Activated T-cell treated with anti-CD3 and anti-CD28 coated beads, Interleukin-2, amount 50 U/mL, for 72 hours (primary cell): ENCODE measurements around the gene DGCR8. TPM values are rescaled to one million over a fixed set of nuclear protein-coding genes. Genes with fewer than 3 reads are reported as not detected.
"Not testable (repeated sequence)": the region's sequence is repeated elsewhere in the genome, so short reads cannot be mapped to it uniquely, and the experiment has no call there.

ENCODE experiments used
- ATAC-seq, 2 donors: fragments of 150-1000 bp; cut with Tn5 transposase; replicated peaks in 1 of 2; 2 replicates each; pipeline ENCODE4 v1.10.0; 2021; ENCODE audit warnings: moderate library complexity in 2 of 2, mild to moderate bottlenecking in 1 of 2
- DNase-seq, 2 donors: peaks; one replicate each; pipeline ENCODE4 v3.0.0; 2021 to 2022; ENCODE audit warnings: mixed read lengths in 1 of 2
- H3K27ac Mint-ChIP-seq: one replicate; pipeline ENCODE4 v1.8.0; 2022; ENCODE audit warnings: mild to moderate bottlenecking, moderate library complexity, mixed read lengths
- H3K27me3 Mint-ChIP-seq: one replicate; pipeline ENCODE4 v1.8.0; 2022; ENCODE audit warnings: low read depth, mixed read lengths
- H3K36me3 Mint-ChIP-seq, 2 donors: one replicate each; pipeline ENCODE4 v1.8.0; 2022; ENCODE audit warnings: mixed read lengths in 2 of 2, mild to moderate bottlenecking in 1 of 2; ENCODE audit not compliant: insufficient read depth in 2 of 2
- H3K4me1 Mint-ChIP-seq: one replicate; pipeline ENCODE4 v1.8.0; 2022; ENCODE audit warnings: low read depth, mixed read lengths
- H3K4me3 Mint-ChIP-seq, 2 donors: one replicate each; pipeline ENCODE4 v1.8.0; 2022; ENCODE audit warnings: mild to moderate bottlenecking in 2 of 2, mixed read lengths in 2 of 2, moderate library complexity in 2 of 2
- H3K9me3 Mint-ChIP-seq, 2 donors: one replicate each; pipeline ENCODE4 v1.8.0; 2022; ENCODE audit warnings: mixed read lengths in 2 of 2
- total RNA-seq, 2 donors: library from RNA; stranded (reverse); gene quantifications; one replicate each; pipeline ENCODE4 v1.2.3, GENCODE V29; 2022

Gene DGCR8
- total RNA-seq, 2 donors from 2014 or later, result 44.2 to 46.6 TPM

DNA sequence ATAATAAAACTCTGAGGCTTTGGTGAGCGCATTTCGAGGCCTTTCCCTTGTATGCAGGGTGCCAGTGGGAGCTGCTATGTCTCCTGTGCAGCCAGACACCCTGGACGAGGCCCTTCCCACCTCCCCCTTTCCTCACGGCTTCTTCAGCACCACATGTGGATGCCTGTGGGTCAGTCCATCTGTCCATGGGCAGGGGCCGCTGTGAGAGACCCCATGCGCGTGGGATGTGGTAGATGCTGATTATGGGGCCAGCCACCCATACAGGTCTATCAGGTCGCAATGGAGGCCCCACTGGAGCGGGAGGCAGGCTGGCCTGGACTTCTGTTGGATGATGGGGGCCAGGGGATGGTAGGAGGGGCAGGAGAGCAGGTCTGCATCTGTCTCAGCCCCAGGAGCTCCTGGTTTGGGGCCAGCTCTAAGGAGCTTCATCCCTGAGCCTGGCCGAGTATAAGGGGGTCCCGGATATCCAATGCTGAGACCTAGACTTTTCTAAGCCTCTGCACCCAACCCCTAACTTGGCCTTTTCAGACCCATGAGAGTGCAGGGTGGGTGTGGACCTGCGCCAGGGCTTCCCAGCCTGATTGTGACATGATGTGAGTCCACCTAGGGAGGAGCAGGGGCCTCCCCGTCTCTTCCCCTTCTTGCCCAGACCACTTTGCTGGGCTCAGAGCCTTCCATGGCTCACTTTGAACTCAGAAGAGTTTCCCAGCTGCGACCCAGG, 14.0 kb upstream of the DGCR8 start:
- Mint-ChIP-seq H3K27me3 (no peaks in the 10 kb centered on the region), H3K27ac (no peak overlapping the region), H3K36me3 (no peaks in the 10 kb centered on the region), H3K4me3 (no peak overlapping the region), H3K9me3 (no peaks in the 10 kb centered on the region), H3K4me1 (no peaks in the 10 kb centered on the region)
- no peak for ATAC-seq
- no peak for DNase-seq

DNA sequence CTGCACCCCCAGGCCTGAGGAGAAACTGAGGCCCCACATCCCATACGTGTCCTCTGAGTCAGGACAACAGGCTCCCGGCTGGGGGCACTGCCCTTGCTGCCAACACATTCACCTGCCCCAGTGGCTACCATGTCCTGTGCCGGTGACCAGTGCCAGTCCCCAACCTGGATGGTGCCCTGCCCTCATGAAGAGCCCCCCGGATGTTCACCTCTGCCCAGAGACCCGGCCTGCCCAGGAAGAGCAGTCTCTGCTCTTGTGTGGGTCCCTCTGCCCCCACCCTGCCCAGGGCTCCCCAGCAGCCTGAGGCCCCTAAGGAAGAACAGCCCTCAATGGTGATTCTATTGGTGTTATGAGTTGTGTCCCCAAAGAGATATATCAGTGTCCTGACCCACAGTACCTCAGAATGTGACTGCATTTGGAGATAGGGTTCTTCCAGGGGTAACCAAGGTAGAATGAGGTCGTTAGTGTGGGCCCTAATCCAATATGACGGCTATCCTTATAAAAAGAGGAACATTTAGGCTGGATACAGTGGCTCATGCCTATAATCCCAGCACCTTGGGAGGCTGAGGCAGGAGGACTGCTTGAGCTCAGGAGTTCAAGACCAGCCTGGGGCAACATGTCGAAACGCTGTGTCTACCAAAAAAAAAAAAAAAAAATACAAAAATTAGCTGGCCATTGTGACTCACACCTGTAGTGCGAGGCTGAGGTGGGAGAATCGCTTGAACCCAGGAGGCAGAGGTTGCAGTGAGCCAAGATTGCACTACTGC, 13.2 kb upstream of the DGCR8 start:
- H3K4me3 Mint-ChIP-seq, result no peak overlapping the region
- H3K4me1 Mint-ChIP-seq, result no peaks in the 10 kb centered on the region
- no peaks in the 10 kb centered on the region for H3K27me3 Mint-ChIP-seq
- no peaks in the 10 kb centered on the region for H3K36me3 Mint-ChIP-seq
- H3K27ac Mint-ChIP-seq, result no peak overlapping the region
- ATAC-seq (no peak), DNase-seq (no peak)
- H3K9me3 Mint-ChIP-seq, result no peaks in the 10 kb centered on the region

DNA sequence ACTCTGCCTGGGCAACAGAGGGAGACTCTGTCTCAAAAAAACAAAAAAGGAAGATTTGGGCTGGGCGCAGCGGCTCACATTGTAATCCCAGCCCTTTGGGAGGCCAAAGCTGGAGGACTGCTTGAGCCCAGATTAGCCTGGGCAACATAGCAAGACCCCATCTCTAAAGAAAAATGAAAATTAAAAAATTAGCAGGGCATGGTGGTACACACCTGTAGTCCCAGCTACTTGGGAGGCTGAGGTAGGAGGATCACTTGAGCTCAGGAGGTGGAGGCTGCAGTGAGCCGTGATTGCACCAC, 12.7 kb upstream of the DGCR8 start:
- not testable (repeated sequence) for ATAC-seq, DNase-seq

DNA sequence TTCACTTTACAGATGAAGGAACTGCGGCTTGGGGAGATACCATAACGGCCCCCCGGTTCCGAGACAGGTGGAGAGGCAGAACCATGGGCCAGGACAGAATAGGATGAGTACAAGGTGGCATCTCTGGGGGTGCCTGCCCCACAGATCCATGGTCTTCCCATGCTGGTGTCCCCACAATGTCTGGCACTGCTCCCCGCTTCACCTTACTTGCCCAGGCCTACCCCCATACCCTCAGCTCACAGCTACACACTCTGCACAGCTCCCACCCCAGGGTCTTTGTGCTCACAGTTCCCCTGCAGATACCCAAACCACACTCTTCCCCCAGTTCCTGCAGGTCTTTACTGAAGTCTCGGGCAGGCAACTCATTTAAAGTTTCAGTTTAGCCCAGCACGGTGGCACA, 11.4 kb upstream of the DGCR8 start:
- Mint-ChIP-seq H3K4me1 (no peaks in the 10 kb centered on the region), H3K36me3 (no peaks in the 10 kb centered on the region), H3K27me3 (no peaks in the 10 kb centered on the region), H3K4me3 (no peak overlapping the region), H3K9me3 (no peaks in the 10 kb centered on the region), H3K27ac (no peak overlapping the region)
- DNase-seq (no peak), ATAC-seq (no peak)

More for the DNA sequence above, 12.7 kb upstream of the DGCR8 start:
- not testable (repeated sequence) for H3K4me3 Mint-ChIP-seq, H3K36me3 Mint-ChIP-seq, H3K27ac Mint-ChIP-seq, H3K9me3 Mint-ChIP-seq, H3K4me1 Mint-ChIP-seq, H3K27me3 Mint-ChIP-seq

DNA sequence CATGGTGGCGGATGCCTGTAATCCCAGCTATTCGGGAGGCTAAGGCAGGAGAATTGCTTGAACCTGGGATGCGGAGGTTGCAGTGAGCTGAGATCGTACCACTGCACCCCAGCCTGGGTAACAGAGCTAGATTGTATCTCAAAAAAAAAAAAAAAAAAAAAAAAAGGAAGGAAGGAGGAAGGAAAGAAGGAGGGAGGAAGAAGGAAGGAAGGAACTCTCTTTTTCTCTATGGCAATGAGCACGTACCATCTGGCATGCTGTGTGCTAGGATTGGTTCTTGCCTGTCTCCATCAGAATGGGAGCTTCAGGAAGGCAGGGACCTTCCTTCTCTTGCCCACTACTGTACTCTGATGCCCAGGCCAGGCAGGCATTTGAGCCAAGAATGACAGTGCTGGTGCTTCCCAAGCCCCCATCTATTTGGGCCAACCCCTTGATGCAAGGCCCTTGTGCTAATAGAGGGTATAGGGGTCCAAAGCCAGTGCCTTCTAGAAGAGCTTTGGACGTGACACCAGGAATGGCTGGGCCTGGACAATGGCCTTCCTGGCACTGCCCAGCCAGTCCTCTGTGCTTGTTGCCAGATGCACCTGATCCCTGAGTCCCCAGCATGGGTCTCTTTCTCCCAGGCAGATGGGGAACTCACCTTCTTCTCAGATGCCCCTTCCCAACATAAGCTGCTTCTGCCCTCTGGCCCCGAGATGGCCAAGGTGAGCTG, 10.6 kb upstream of the DGCR8 start:
- Mint-ChIP-seq H3K36me3 (no peaks in the 10 kb centered on the region), H3K4me1 (no peaks in the 10 kb centered on the region), H3K9me3 (no peaks in the 10 kb centered on the region), H3K27me3 (no peaks in the 10 kb centered on the region), H3K27ac (no peak overlapping the region), H3K4me3 (no peak overlapping the region)
- ATAC-seq (no peak), DNase-seq (no peak)

DNA sequence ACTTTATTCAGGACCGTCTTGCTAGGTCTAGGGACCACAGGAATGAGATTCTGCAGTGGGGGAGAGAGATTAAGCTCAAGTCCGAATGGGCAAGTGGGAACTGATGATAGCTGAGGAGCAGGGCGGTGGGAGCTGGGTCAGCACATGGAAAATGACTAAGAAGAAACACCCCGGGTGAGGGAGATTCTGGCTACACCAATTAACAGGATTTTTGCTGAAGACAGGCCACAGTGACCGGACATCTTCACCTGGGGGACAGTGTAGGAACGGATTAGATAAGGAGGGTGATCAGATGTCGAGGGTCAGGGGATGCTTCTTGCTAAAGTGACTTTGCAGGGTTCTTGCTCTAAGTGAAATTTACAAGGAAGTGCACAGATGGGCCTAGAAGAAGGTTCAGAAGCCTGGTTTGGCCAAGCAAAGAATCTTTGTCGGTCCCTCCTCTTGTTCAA, 8.5 kb upstream of the DGCR8 start:
- DNase-seq (no peak), ATAC-seq (no peak)
- no peaks in the 10 kb centered on the region for H3K4me1 Mint-ChIP-seq
- H3K4me3 Mint-ChIP-seq, result no peak overlapping the region
- H3K27me3 Mint-ChIP-seq, result no peaks in the 10 kb centered on the region
- no peaks in the 10 kb centered on the region for H3K9me3 Mint-ChIP-seq
- no peak overlapping the region for H3K27ac Mint-ChIP-seq
- no peaks in the 10 kb centered on the region for H3K36me3 Mint-ChIP-seq

DNA sequence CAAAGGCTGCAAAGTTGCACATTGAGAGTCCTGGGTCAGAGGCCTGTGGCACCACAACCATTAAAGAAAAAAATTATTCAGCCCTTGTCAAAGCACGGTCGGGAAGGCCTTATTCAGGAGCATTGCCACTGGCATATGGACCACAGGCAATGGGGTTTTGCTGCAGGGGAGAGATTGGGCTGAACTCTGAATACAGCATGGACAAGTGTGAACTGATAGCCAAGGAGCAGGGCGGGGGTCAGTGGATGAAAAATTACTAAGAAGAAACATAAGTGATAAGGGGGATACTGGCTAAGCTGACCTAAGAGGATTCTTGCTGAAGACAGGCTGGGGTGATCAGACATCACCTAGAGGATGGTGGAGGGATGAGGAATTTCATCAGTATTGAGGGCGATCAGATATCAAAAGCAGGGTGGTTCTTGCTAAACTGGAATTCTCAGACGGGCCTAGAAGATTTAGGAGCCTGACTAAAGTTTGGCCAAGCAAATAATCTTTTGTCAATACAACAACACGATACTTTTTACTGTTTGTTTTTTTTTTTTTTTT, 3.3 kb upstream of the DGCR8 start:
- Mint-ChIP-seq H3K27ac (no peak overlapping the region), H3K36me3 (no peaks in the 10 kb centered on the region), H3K4me3 (no peak overlapping the region), H3K27me3 (no peaks in the 10 kb centered on the region), H3K4me1 (peaks cover 13% of the 10 kb centered on the region), H3K9me3 (no peaks in the 10 kb centered on the region)
- no peak for ATAC-seq
- DNase-seq, result no peak

DNA sequence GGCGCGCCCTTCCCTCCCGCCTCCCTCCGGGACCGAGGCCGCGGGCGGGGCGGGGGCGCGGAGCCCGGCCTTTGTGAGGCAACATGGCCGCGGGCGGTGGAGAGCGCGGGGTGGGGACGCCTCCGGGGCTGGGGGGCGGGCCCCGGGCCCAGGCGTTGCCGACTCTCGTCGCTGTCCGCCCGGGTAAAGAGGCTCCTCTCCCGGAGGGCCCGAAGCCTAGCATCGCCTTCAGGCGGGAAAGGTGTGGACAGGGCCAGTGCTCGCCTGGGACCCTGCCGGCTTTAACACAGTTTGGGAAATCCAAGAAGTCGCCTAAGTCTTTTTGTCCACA, 369 bp downstream of the DGCR8 start:
- Mint-ChIP-seq H3K27me3 (no peaks in the 10 kb centered on the region), H3K4me1 (peaks cover 50% of the 10 kb centered on the region), H3K27ac (peak overlapping the region; percentile 76), H3K36me3 (peaks cover 0 to 2% of the 10 kb centered on the region in 2 donors), H3K4me3 (peak overlapping the region; percentile 73 to 87), H3K9me3 (no peaks in the 10 kb centered on the region)
- ATAC-seq (peak; percentile 80 to 84), DNase-seq (peak; percentile 79 to 86)

DNA sequence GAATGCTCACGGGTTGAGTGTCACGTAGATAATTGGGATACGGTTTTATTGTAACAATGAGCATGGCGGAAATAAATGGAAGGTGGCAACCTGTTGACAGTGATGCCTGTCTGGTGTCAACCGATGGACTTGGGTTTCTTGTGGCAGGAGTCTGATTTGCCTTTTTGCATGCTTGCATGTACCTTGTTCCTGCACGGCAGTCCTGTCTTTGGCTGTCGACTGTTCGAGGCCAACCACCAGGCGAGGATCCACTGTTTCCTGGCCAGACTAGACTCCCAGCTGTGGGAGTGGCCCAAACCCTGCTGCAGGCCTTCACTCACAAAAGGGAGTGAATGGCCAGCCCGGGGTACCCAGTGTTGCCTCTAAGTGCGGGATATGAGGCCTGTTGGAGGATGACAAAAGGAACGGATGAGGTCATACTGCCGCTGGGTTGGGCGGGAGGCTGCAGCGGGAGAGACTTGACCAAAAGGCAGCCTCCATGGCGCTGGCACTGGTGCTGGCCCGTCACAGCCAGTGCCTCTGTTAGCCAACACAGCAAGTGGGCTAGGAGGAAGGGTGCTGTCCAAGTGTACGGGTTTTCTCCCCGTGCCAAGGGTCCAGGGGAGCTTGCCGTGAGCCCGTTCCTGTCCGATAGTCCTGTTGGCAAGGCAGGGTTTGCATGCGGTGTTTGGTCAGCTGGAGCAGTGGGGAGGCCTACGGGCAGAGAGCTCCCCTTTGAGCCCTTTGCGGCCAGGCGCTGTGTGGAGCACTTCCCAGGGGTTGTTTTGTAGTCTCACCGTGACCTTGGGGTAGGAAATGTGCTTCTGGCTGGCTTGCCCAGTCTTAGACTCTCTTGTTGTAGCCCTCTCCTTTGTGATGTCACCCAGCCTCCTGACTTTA, 974 bp downstream of the DGCR8 start:
- peak overlapping the region; percentile 73 to 87 for H3K4me3 Mint-ChIP-seq

DNA sequence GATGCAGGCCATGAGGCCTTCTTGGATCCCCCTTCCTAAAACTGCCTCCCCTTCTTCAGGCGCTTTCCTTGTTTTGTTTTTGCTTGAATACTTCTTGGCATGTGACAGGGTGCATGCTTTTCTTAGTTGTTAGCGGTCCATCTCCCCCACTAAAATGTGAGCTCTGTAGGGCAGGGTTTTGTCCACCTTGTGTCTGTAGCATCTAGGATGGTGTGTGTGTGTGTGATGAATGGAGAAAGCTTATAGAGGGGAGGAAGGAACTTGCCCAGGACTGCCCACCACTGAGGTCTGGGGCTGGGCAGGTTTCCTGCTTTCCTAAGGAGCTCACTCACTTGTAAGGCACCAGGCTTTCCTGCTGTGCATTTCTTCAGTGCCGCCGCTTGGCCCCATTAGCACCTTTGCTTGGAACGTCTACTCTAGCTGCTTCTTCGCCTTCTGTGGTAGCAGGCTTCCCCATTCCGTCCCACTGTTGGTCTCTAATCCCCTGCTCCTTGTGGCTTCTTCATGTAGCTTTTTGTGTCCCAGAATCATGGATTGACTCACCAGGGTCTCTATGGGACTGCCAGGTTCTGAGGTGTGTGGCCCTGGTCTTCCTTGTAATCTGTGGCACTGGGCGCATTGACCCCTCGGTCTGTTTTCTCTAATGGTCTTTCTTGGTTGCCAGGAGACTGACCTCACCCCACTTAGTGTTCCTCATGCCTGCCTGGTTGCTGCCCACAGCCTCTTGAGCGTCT, 3.3 kb downstream of the DGCR8 start:
- DNase-seq (no peak), ATAC-seq (no peak)
- Mint-ChIP-seq H3K4me3 (peak overlapping the region in 1 of 2 donors; percentile 34), H3K27me3 (no peaks in the 10 kb centered on the region), H3K9me3 (no peaks in the 10 kb centered on the region), H3K27ac (no peak overlapping the region), H3K36me3 (peaks cover 8 to 18% of the 10 kb centered on the region in 2 donors), H3K4me1 (peaks cover 59% of the 10 kb centered on the region)

More for the DNA sequence above, 974 bp downstream of the DGCR8 start:
- peaks cover 51% of the 10 kb centered on the region for H3K4me1 Mint-ChIP-seq
- peak overlapping the region; percentile 76 for H3K27ac Mint-ChIP-seq
- peak in 1 of 2 donors; percentile 2 for ATAC-seq
- DNase-seq, result peak in 1 of 2 donors; percentile 18
- peaks cover 0 to 3% of the 10 kb centered on the region in 2 donors for H3K36me3 Mint-ChIP-seq
- no peaks in the 10 kb centered on the region for H3K27me3 Mint-ChIP-seq
- H3K9me3 Mint-ChIP-seq, result no peaks in the 10 kb centered on the region

DNA sequence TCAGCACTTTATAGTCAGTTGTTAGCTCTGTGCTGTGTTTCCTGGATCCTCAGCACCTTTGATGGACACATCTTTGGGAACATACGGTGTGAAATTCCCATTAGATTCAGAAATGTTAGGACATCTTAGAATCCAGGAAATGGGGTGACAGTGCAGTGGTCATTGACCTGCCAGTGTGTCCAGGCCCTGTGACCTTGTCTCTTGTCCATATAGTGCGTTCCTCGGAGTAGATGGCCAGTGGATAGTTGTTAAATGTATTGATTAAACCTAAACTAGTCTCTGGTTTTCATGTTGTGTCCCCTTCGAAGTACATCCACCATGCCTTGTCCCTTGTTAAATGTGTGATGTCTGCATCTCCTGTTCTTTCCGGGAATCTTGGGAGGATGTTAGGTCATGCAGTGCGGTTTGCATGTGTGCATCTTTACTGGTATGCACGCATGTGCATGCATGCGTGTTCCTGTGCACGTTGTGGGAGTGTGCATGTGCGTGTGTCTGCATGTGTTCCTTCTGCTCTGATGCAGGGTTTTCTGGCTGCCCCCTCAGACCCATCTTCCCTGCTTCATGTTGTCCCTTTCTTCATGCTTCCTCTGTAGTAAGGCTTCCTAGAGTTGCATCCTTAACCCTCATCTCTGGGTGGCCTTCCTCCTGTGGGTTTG, 4.0 kb downstream of the DGCR8 start:
- no peak for DNase-seq
- Mint-ChIP-seq H3K4me3 (no peak overlapping the region), H3K4me1 (peaks cover 59% of the 10 kb centered on the region)

More for the DNA sequence above, 4.0 kb downstream of the DGCR8 start:
- no peak for ATAC-seq
- Mint-ChIP-seq H3K27me3 (no peaks in the 10 kb centered on the region), H3K9me3 (no peaks in the 10 kb centered on the region), H3K27ac (no peak overlapping the region), H3K36me3 (peaks cover 8 to 22% of the 10 kb centered on the region in 2 donors)
